Stimulated activated memory B cell treated with anti-CD40 and anti-IgM and Interleukin-4, amounts not matched to agents 10 μg/mL and 1 μg/mL and 100 μg/mL, for 72 hours (primary cell): ENCODE results near the gene SPDYE16.
"Not testable (repeated sequence)": the region's sequence is repeated elsewhere in the genome, so short reads cannot be mapped to it uniquely, and the experiment has no call there.

ENCODE experiments used
- ATAC-seq: fragments of 150-1000 bp; cut with Tn5 transposase; 2 replicates; pipeline ENCODE4 v1.10.0; 2021
- H3K27ac Mint-ChIP-seq: one replicate; pipeline ENCODE4 v1.8.0; 2022; ENCODE audit warnings: mild to moderate bottlenecking, mixed read lengths
- H3K27me3 Mint-ChIP-seq: one replicate; pipeline ENCODE4 v1.8.0; 2022; ENCODE audit warnings: mixed read lengths
- H3K36me3 Mint-ChIP-seq: one replicate; pipeline ENCODE4 v1.8.0; 2022; ENCODE audit warnings: mixed read lengths
- H3K4me1 Mint-ChIP-seq: one replicate; pipeline ENCODE4 v1.8.0; 2022; ENCODE audit warnings: mixed read lengths
- H3K4me3 Mint-ChIP-seq: one replicate; pipeline ENCODE4 v1.8.0; 2022; ENCODE audit warnings: mild to moderate bottlenecking, moderate library complexity, mixed read lengths
- H3K9me3 Mint-ChIP-seq: one replicate; pipeline ENCODE4 v1.8.0; 2022; ENCODE audit warnings: mixed read lengths

The SPDYE16 gene

GRCh38 chr7:76499924-76500241 lies 43.2 kb downstream of the SPDYE16 start:
- not testable (repeated sequence) for H3K4me1 Mint-ChIP-seq, H3K27ac Mint-ChIP-seq, H3K4me3 Mint-ChIP-seq, H3K27me3 Mint-ChIP-seq, H3K9me3 Mint-ChIP-seq
- peak; percentile 73 for ATAC-seq
- peaks cover 17% of the 10 kb centered on the region for H3K36me3 Mint-ChIP-seq

DNA sequence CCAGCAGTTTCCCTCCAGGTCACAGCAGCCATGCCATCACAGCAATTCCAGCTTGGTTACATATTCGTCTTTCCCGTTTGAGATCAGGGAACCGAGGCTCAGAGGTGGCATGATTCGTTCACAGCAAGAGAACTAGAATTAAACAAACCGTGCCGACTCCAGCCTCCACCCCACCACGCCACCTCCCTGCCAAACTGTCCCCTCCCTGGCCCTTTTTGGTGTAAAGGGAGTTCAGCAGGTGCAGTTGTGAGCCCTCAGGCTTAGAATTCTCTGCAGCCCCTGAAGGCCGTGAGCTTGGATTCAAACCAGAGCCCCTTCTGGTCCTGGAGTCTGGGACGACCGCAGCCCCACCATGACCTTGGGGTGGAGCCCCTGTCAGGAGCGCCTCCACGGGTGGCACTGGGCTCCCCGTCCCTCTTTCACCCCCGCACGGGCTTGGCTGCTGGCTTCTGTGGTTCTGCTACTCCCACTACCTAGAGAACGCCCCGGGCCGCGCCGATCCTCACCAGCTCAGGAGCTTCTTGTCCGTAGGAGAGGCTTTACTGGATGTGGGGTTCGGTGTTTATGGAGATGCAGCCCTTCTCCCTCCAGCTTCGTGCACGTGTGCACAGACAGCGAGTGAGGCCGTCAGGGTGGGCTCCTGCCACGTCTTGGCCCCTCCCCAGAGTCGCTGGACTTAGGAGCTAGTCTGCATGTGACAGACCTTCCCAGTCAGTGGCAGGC lies 43.7 kb downstream of the SPDYE16 start:
- H3K4me1 Mint-ChIP-seq, H3K4me3 Mint-ChIP-seq, H3K27me3 Mint-ChIP-seq: not testable (repeated sequence)

DNA sequence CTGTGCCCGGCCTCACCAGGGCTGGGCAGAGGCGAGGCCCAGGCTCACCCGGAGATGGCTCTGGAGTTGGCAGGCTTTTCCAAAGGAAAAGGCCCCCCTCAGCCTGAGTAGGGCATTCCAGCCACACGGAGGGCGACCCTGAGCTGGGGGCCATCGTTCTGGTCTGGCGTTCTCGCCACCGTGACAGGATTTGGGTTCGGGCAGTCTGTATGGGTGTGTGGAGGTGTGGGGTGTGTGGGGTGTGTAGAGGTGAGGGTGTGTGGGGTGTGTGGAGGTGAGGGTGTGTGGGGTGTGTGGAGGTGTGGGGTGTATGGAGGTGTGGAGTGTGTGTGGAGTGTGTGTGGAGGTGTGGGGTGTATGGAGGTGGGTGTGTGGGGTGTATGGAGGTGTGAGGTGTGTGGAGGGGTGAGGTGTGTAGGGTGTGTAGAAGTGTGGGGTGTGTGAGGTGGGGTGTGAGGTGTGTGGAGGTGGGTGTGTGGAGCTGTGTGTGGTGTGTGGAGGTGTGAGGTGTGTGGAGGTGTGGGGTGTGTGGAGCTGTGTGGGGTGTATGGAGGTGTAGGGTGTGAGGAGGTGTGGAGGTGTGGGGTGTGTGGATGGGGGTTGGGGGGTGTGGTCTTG lies 44.4 kb downstream of the SPDYE16 start:
- peak; percentile 50 for ATAC-seq
- H3K9me3 Mint-ChIP-seq, H3K27ac Mint-ChIP-seq, H3K4me3 Mint-ChIP-seq, H3K4me1 Mint-ChIP-seq, H3K27me3 Mint-ChIP-seq: not testable (repeated sequence)
- peaks cover 11% of the 10 kb centered on the region for H3K36me3 Mint-ChIP-seq

More for the DNA sequence above, 43.7 kb downstream of the SPDYE16 start:
- peaks cover 12% of the 10 kb centered on the region for H3K36me3 Mint-ChIP-seq
- not testable (repeated sequence) for H3K9me3 Mint-ChIP-seq, H3K27ac Mint-ChIP-seq
- ATAC-seq, result peak; percentile 17

DNA sequence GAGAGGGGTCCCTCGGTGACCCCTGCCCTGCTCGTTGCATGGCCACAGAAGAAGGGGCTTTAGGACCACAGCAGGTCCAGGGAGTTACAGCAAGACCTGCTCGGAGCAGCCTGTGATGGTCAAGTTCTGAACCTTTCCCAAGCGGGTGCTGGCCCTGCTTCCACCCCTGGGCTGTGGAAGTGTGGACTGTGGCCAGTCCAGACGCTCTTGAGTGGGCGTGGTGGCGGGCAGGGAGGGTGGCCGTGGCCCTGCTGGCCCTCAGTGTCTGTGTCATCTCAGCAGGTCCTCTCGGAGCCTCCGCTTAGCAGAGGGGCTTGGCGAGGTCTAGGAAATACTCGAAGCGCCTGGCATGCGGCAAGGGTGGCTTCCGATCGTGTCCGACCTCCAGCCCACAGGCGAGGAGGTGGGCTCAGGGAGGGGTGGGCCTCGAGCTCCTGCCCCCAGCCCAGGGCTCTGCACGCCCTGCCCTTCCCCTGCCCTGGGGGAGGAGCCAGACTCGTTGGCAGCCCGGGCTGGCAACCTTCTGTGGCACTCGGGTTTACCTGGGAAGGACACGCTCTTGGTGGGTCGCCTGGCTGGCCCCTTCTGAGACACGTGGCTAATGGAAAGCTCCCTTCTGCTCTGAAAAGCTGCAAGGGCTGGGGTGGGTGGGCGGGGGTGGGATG lies 45.0 kb downstream of the SPDYE16 start:
- H3K36me3 Mint-ChIP-seq, result peaks cover 11% of the 10 kb centered on the region
- not testable (repeated sequence) for H3K27me3 Mint-ChIP-seq, H3K4me3 Mint-ChIP-seq, ATAC-seq, H3K4me1 Mint-ChIP-seq, H3K9me3 Mint-ChIP-seq, H3K27ac Mint-ChIP-seq

GRCh38 chr7:76495717-76496116 lies 47.4 kb downstream of the SPDYE16 start:
- H3K36me3 Mint-ChIP-seq, ATAC-seq, H3K27ac Mint-ChIP-seq, H3K4me3 Mint-ChIP-seq, H3K4me1 Mint-ChIP-seq, H3K27me3 Mint-ChIP-seq, H3K9me3 Mint-ChIP-seq: not testable (repeated sequence)

DNA sequence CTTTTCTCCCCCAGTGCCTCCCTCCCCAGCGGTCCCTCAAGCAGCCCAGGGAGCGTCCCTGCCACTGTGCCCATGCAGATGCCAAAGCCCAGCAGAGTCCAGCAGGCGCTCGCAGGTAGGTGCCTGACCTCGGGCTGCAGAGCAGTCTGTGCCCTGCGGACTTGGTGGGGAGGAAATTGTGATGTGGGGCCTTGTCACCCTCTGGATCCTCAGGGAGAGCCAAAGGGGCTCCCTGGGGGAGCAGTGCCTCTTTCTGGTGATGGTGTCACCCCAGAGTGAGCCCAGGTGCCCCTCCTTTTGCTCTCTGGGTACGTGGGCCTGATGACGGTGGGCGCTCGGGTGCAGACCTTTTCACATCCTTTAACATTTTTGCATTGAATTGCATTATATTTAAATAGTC lies 51.0 kb downstream of the SPDYE16 start:
- H3K27me3 Mint-ChIP-seq, H3K27ac Mint-ChIP-seq, H3K36me3 Mint-ChIP-seq, H3K4me3 Mint-ChIP-seq, ATAC-seq, H3K9me3 Mint-ChIP-seq, H3K4me1 Mint-ChIP-seq: not testable (repeated sequence)

DNA sequence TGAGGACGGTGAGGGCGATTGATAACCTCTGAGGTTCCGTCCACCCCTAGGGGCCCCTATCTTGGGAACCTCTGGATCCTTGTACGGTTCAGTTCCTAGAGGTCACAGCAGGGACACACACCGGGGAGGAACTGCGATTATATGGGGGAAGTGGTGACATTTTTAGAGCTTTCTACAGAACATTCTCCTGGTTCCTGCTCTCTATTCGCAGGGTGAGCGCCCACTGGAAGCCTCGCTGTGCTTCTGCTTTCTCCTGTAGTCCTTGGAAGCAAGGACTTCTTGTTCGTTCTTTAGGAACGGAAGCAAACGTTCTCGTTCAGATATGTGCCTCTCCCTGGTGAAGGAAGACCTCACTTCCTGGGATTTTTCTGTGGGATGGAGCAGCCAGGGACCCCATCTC lies 55.1 kb downstream of the SPDYE16 start:
- H3K9me3 Mint-ChIP-seq, H3K27ac Mint-ChIP-seq, H3K27me3 Mint-ChIP-seq, H3K4me1 Mint-ChIP-seq, ATAC-seq, H3K36me3 Mint-ChIP-seq, H3K4me3 Mint-ChIP-seq: not testable (repeated sequence)

DNA sequence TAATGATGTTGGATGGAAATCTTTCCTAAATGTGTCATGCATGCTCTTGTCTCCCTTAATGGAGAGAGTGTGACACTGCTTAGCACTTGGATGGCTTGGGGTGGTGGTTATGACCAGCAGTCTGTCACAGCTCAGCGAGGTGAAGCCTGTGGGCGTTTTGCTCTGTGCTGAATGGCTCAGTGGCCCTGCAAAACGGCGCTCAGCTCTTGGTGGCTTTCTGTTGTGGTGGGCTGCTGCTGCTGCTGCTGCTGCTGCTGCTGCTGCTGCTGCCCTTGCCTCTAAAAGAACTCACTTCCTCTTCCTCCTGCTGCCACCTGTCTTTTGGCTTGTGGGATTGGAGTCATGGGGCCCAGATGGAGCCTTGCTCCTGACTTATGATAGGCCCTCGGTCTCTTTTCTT lies 56.5 kb downstream of the SPDYE16 start:
- H3K27ac Mint-ChIP-seq, result not testable (repeated sequence)

DNA sequence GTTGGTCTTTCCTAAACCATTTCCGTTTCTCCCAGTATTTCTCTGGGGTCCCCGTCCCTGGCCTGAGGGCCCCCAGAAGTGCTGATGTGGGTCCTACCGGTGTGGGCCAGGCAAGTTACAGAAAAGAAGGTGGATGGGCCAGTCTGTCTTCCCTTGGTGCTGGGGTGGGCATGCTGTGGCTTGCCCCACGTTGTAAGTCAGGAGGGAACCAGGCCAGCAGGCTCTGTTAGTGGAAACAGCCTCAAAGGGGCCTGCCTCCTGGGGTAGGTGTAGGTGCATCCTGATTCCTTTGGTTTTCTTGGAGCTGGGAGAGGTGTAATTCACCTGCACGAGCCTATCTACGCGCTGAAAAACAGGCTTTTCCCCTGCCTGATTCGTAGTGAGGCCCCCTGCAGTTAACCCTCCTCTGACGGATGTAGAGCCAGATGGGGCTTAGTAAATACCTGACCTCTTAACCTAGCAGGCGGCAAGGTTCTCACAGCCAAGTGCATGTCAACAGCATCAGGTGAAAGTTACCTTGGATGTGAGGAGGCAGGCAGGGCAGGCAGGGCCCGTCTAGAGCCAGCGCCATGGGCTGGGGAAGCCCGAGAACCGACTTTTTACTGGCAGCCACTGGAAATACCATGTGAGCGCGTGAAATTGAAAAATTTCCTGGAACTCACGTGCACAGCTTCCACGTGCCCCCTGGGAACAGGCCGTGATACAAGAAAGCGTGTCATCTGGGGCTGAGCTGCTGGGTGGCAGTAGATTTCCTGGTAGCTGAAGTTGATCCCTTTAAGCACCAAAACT lies 57.1 kb downstream of the SPDYE16 start:
- not testable (repeated sequence) for H3K4me1 Mint-ChIP-seq, H3K4me3 Mint-ChIP-seq, H3K27me3 Mint-ChIP-seq, H3K27ac Mint-ChIP-seq, H3K9me3 Mint-ChIP-seq
- peak; percentile 49 for ATAC-seq
- H3K36me3 Mint-ChIP-seq, result peaks cover 17% of the 10 kb centered on the region

More for the DNA sequence above, 56.5 kb downstream of the SPDYE16 start:
- not testable (repeated sequence) for H3K4me3 Mint-ChIP-seq, H3K27me3 Mint-ChIP-seq, H3K9me3 Mint-ChIP-seq, H3K4me1 Mint-ChIP-seq
- H3K36me3 Mint-ChIP-seq, result peaks cover 17% of the 10 kb centered on the region
- ATAC-seq, result peak; percentile 99

GRCh38 chr7:76484456-76484855 lies 58.6 kb downstream of the SPDYE16 start:
- not testable (repeated sequence) for H3K9me3 Mint-ChIP-seq, ATAC-seq
- peaks cover 17% of the 10 kb centered on the region for H3K36me3 Mint-ChIP-seq

GRCh38 chr7:76483081-76483480 lies 60.0 kb downstream of the SPDYE16 start:
- Mint-ChIP-seq H3K27ac (peak overlapping the region; percentile 56), H3K36me3 (peaks cover 17% of the 10 kb centered on the region)
- H3K27me3 Mint-ChIP-seq, H3K4me3 Mint-ChIP-seq, H3K9me3 Mint-ChIP-seq, H3K4me1 Mint-ChIP-seq, ATAC-seq: not testable (repeated sequence)

More at GRCh38 chr7:76484456-76484855, 58.6 kb downstream of the SPDYE16 start:
- H3K27me3 Mint-ChIP-seq, H3K4me3 Mint-ChIP-seq, H3K4me1 Mint-ChIP-seq, H3K27ac Mint-ChIP-seq: not testable (repeated sequence)

DNA sequence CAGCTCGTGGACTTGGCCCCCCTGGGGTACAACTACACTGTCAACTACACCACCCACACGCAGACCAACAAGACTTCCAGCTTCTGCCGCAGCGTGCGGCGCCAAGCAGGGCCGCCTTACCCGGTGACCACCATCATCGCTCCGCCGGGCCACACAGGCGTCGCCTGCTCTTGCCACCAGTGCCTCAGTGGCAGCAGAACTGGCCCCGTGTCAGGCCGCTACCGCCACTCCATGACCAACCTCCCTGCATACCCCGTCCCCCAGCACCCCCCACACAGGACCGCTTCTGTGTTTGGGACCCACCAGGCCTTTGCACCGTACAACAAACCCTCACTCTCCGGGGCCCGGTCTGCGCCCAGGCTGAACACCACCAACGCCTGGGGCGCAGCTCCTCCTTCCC lies 60.4 kb downstream of the SPDYE16 start:
- H3K9me3 Mint-ChIP-seq, H3K27ac Mint-ChIP-seq, ATAC-seq, H3K4me3 Mint-ChIP-seq, H3K27me3 Mint-ChIP-seq, H3K4me1 Mint-ChIP-seq: not testable (repeated sequence)
- peaks cover 17% of the 10 kb centered on the region for H3K36me3 Mint-ChIP-seq
